GM20431 (cell line): Measurements from ENCODE around the gene STOM.
"Not testable (repeated sequence)": the region's sequence is repeated elsewhere in the genome, so short reads cannot be mapped to it uniquely, and the experiment has no call there.

Experiments used
- in situ Hi-C: fragments of 300-500 bp; cut with MseI, MboI; formaldehyde crosslinking; loops from one replicate; pipeline ENCODE4 v1.15.0; 2020; ENCODE audit warnings: low sequenced_read_pairs; ENCODE audit not compliant: unreplicated experiment

STOM gene

GRCh38 chr9:121292801-121293241 is 77.2 kb downstream of the STOM start:
- in situ Hi-C loops = no loop called here

GRCh38 chr9:121292051-121292450 is 78.0 kb downstream of the STOM start:
- in situ Hi-C loops = no loop called here

DNA sequence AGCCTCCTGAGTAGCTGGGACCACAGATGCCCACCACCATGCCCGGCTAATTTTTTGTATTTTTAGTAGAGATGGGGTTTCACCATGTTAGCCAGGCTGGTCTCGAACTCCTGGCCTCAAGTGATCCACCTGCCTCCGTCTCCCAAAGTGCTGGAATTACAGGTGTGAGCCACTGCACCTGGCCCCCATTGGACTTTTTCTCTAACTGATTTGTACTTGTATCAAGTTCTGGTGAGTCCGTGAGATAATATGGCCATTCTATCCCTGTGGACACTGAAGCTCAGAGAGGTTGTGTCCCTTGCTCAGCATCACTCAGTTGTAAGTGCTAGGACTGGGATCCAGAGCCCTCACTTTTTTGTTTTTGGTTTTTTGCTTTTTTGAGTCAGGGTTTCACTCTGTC is 78.5 kb downstream of the STOM start:
- in situ Hi-C loops = not testable (repeated sequence)

DNA sequence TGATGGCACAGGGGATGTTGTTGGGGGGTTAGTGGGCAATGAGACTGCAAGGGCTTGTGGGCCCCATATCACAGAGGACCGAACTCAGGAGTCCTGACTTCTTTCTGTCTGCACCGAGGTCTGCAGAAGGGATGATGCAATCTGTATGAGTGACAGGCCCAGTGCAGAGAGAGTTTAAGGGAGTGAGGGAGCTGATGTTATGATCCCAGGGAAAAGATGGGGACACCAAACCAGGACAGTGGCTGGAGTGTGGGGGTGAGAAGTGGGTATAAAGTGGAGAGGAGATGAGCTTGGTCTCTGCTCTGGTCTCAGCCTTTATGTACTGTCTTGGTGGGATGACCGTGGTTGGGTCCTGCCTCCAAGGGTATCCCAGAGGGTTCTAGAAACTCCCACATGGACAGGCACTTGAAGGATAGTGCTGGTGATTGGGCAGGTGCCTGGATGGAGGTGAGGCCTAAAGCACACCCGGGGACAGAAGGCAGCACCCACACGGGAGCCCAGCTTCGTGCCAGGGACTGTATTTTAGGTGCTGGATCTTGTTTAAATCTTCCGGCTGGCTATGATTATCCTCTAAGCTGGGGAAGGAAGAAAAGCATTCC is 80.2 kb downstream of the STOM start:
- in situ Hi-C loops = no loop called here

DNA sequence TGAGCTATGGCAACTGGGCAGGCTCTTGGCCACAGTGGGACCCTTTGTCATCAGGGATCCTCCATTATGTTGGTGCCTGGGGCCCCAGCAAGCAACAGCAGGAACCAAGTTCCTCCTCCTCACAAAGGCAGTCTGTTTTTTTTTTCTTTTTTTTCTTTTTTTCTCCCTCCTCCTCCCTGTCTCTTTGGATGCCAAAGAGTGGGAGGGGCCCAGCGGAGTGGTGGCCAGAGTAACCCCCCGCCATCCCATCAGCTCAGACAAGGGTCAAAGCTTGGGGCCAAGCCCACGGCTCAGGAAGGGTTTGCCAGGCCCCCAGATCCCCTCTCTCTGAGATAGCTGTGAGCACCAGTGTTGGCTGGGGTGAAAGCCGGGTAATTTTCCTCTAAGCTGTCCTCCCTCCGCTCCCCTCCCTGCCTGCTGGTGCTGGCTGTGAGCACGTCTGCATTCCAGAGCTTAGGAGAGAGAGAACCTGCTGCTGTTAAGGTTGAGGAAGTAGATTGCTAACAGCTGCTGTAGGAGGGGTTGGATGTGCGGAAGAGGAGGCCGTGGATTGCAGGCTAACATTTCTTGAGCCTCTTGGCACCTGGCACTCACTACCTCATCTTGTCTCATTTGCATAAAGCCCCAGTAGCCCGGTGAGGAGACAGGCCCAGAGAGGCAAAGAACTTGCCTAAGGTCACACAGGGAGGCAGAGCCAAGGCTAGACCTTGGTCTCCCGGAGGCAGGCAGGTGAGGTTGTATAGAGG is 80.9 kb downstream of the STOM start:
- in situ Hi-C loops = no loop called here
